ENCODE data around the gene PKLR.
A peak's percentile ranks its signal among the peaks of the same experiment; 100 is the strongest.

Gene PKLR

GRCh38 chr1:155324037-155324716, 22.9 kb upstream of the PKLR start:
- peak; percentile 91 for DNase-seq (ENCODE audit: extremely low read depth, insufficient read length)
- Histone ChIP-seq H3K36me3 (ENCODE audit: control insufficient read depth, insufficient read depth, low read length) (peaks cover 3% of the 10 kb centered on the region), H3K27me3 (replicated peaks; ENCODE audit: control insufficient read depth, insufficient read depth, low read length) (no peaks in the 10 kb centered on the region), H3K4me3 (replicated peaks; ENCODE audit: low read depth, low read length) (peak overlapping the region; percentile 89)
- TF ChIP-seq CTCF (IDR thresholded peaks at IDR 0.05; ENCODE audit: insufficient read depth, low read length, poor library complexity, severe bottlenecking) = no peak

GRCh38 chr1:155323729-155324036, 22.4 kb upstream of the PKLR start:
- no peak for TF ChIP-seq CTCF (IDR thresholded peaks at IDR 0.05; ENCODE audit: insufficient read depth, low read length, poor library complexity, severe bottlenecking)
- H3K27me3 ChIP-seq (replicated peaks; ENCODE audit: control insufficient read depth, insufficient read depth, low read length) = no peaks in the 10 kb centered on the region
- DNase-seq (ENCODE audit: extremely low read depth, insufficient read length) = peak; percentile 92
- H3K36me3 ChIP-seq (ENCODE audit: control insufficient read depth, insufficient read depth, low read length) = peaks cover 5% of the 10 kb centered on the region
- H3K4me3 ChIP-seq (replicated peaks; ENCODE audit: low read depth, low read length) = peak overlapping the region; percentile 89

- peak; percentile 88 for TF ChIP-seq CTCF (IDR thresholded peaks at IDR 0.05; ENCODE audit: insufficient read depth, low read length, poor library complexity, severe bottlenecking)
- Histone ChIP-seq H3K27me3 (replicated peaks; ENCODE audit: control insufficient read depth, insufficient read depth, low read length) (no peaks in the 10 kb centered on the region), H3K4me3 (replicated peaks; ENCODE audit: low read depth, low read length) (peak overlapping the region; percentile 89), H3K36me3 (ENCODE audit: control insufficient read depth, insufficient read depth, low read length) (peaks cover 10% of the 10 kb centered on the region)
- peak; percentile 88 for DNase-seq (ENCODE audit: extremely low read depth, insufficient read length)
Measured at GRCh38 chr1:155322953-155323728, 21.9 kb upstream of the PKLR start.

GRCh38 chr1:155322571-155322952, 21.3 kb upstream of the PKLR start:
- Histone ChIP-seq H3K36me3 (ENCODE audit: control insufficient read depth, insufficient read depth, low read length) (peaks cover 11% of the 10 kb centered on the region), H3K4me3 (replicated peaks; ENCODE audit: low read depth, low read length) (peak overlapping the region; percentile 89), H3K27me3 (replicated peaks; ENCODE audit: control insufficient read depth, insufficient read depth, low read length) (no peaks in the 10 kb centered on the region)
- TF ChIP-seq CTCF (IDR thresholded peaks at IDR 0.05; ENCODE audit: insufficient read depth, low read length, poor library complexity, severe bottlenecking) = no peak
- no peak for DNase-seq (ENCODE audit: extremely low read depth, insufficient read length)

- H3K27me3 ChIP-seq (replicated peaks; ENCODE audit: control insufficient read depth, insufficient read depth, low read length) = no peaks in the 10 kb centered on the region
- H3K4me3 ChIP-seq (replicated peaks; ENCODE audit: low read depth, low read length) = peak overlapping the region; percentile 89; the same call in 1 of the 2 replicates
- peak; percentile 37 for DNase-seq (ENCODE audit: extremely low read depth, insufficient read length)
- H3K36me3 ChIP-seq (ENCODE audit: control insufficient read depth, insufficient read depth, low read length) = peaks cover 13% of the 10 kb centered on the region
- TF ChIP-seq CTCF (IDR thresholded peaks at IDR 0.05; ENCODE audit: insufficient read depth, low read length, poor library complexity, severe bottlenecking) = no peak
Measured at GRCh38 chr1:155321639-155322503, 20.6 kb upstream of the PKLR start.
